ENCODE results near the gene PIGZ.

PIGZ gene

GRCh38 chr3:196927571-196928453 lies 40.8 kb downstream of the PIGZ start:
- TF ChIP-seq CTCF (IDR thresholded peaks at IDR 0.05; ENCODE audit: insufficient read depth, low read depth, low read length, missing control alignments): no peak
- H3K4me3 ChIP-seq (ENCODE audit: low read depth, low read length): no peak overlapping the region
- no peak for DNase-seq (ENCODE audit: low read depth)

DNA sequence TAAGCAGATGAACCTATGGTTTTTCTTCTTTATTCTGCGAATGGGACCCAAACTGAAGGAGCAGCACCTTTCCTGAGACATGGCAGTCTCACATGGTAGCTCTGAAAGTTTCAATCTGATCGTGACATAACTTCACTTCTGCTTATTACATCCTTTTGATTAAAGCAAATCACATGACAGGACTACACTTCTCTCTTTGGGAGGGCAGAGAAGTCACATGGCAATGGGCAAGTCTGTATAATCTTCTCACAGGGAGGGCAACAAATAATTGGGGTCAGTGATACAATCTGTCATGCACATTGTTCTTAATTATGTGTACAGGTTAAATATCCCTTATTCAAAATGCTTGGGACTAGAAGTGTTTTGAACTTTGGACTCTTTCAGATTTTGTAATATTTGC lies 47.9 kb downstream of the PIGZ start:
- peak; percentile 18 for DNase-seq (ENCODE audit: low read depth)
- H3K4me3 ChIP-seq (ENCODE audit: low read depth, low read length): no peak overlapping the region
- TF ChIP-seq CTCF (IDR thresholded peaks at IDR 0.05; ENCODE audit: insufficient read depth, low read depth, low read length, missing control alignments): no peak

- TF ChIP-seq CTCF (IDR thresholded peaks at IDR 0.05; ENCODE audit: insufficient read depth, low read depth, low read length, missing control alignments): no peak
- DNase-seq (ENCODE audit: low read depth): no peak
- H3K4me3 ChIP-seq (ENCODE audit: low read depth, low read length): no peak overlapping the region
Measured at GRCh38 chr3:196918968-196919367, 49.7 kb downstream of the PIGZ start.

DNA sequence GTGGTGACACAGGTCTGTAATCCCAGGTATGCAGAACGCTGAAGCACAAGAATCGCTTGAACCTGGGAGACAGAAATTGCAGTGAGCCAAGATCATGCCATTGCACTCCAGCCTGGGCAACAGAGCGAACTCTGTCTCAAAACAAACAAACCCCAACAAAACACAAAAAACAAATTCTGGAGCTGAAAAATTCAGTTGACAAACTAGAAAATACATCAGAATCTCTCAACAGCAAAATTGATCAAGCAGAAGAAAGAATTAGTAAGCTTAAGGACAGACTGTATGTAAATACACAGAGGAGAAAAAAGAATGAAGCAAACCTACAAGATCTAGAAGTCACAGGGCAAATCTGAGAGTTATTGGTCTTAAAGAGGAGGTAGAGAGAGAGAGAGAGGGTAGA lies 51.6 kb downstream of the PIGZ start:
- no peak for DNase-seq (ENCODE audit: low read depth)
- H3K4me3 ChIP-seq (ENCODE audit: low read depth, low read length): no peak overlapping the region
- TF ChIP-seq CTCF (IDR thresholded peaks at IDR 0.05; ENCODE audit: insufficient read depth, low read depth, low read length, missing control alignments): no peak

GRCh38 chr3:196916221-196916620 lies 52.4 kb downstream of the PIGZ start:
- no peak for TF ChIP-seq CTCF (IDR thresholded peaks at IDR 0.05; ENCODE audit: insufficient read depth, low read depth, low read length, missing control alignments)
- DNase-seq (ENCODE audit: low read depth): no peak
- H3K4me3 ChIP-seq (ENCODE audit: low read depth, low read length): no peak overlapping the region

- no peak for TF ChIP-seq CTCF (IDR thresholded peaks at IDR 0.05; ENCODE audit: insufficient read depth, low read depth, low read length, missing control alignments)
- DNase-seq (ENCODE audit: low read depth): no peak
- no peak overlapping the region for H3K4me3 ChIP-seq (ENCODE audit: low read depth, low read length)
Measured at GRCh38 chr3:196915375-196915774, 53.3 kb downstream of the PIGZ start.

GRCh38 chr3:196914866-196915265 lies 53.8 kb downstream of the PIGZ start:
- no peak for DNase-seq (ENCODE audit: low read depth)
- no peak overlapping the region for H3K4me3 ChIP-seq (ENCODE audit: low read depth, low read length)
- TF ChIP-seq CTCF (IDR thresholded peaks at IDR 0.05; ENCODE audit: insufficient read depth, low read depth, low read length, missing control alignments): no peak
